HTR-8/SVneo (cell line): ENCODE data around the gene RASL11B.
A peak's percentile ranks its signal among the peaks of the same experiment; 100 is the strongest.

Source experiments
- DNase-seq: peaks from one replicate; pipeline ENCODE4 v3.0.0; 2011; ENCODE audit warnings: low spot score, mixed read lengths; ENCODE audit not compliant: insufficient read length
- FAIRE-seq: peaks from 2 replicates; lab custom pipeline; 2011; peaks lifted over from hg19 to GRCh38; lab: Jason Lieb, UNC

Gene RASL11B

DNA sequence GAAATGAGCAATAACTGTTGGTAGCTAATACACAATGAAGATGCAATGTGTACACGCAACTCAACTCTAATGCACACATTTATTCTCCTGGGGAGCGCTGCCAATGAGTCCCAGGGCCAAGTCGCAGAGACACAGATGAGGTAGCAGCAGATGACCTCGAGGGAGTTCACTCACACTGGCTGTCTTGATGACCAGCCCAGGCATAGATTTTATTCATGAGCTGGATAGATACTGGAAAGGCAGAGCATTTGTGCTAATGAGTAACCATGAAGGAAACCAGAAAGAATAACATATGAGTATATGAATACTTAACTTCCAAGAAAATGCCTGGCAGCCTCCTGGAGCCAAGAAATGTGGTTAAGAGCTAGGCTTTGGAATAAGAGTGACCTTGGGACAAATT lies 42.3 kb downstream of the RASL11B start:
- FAIRE-seq (no peak), DNase-seq (no peak)

DNA sequence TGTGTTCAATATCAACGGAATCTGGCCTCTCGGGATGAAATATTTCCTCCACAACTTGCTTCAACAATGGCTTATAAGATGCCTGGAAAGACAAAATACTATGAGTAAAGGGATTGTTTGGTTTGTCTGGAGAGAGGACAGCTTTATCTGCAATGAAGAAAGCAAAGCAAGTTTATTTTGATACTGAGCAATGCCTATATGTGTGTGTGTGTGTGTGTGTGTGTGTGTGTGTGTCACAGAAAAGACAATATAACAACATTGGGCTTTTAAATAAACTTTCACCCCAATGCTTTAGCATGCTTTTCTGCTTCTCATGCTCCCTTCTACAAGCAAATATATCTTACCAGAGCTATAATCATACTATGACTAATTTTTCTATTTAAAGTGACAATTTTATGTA lies 45.4 kb downstream of the RASL11B start:
- DNase-seq, result no peak
- no peak for FAIRE-seq

- DNase-seq (no peak), FAIRE-seq (no peak)
Measured at GRCh38 chr4:52910115-52910514, 48.0 kb downstream of the RASL11B start.

DNA sequence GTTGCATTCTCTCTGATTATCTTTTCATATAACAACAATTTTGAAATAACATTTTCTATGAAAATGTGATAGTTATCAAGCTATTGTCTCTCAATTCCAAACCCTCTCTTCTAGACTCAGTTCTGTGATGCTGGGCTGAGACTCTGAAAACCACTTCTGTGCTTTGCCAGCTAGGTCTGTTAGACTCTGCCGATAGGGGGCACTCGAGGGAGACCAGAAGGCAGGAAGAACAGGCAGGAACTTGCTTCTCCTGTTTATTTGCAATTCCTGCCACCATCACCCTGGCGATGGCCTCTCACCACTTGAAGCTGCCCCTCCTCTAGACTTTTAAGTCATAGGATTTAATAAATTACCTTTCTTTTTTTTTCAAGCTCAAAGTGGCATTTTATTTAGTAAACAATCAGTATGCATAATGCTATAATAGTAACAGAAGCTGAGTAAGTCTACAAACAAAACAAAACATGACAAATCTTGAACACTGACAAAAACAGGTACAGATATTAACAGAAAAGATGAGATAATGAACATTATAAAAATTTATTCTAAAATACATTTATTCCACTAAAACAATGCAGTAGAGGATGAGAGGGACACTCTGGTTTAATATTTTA lies 49.7 kb downstream of the RASL11B start:
- no peak for FAIRE-seq
- DNase-seq, result peak; percentile 33

GRCh38 chr4:52912608-52913007 lies 50.5 kb downstream of the RASL11B start:
- no peak for FAIRE-seq

GRCh38 chr4:52914051-52914605 lies 52.0 kb downstream of the RASL11B start:
- DNase-seq (no peak), FAIRE-seq (no peak)

More at GRCh38 chr4:52912608-52913007, 50.5 kb downstream of the RASL11B start:
- no peak for DNase-seq

GRCh38 chr4:52915191-52915590 lies 53.1 kb downstream of the RASL11B start:
- no peak for FAIRE-seq
- no peak for DNase-seq

DNA sequence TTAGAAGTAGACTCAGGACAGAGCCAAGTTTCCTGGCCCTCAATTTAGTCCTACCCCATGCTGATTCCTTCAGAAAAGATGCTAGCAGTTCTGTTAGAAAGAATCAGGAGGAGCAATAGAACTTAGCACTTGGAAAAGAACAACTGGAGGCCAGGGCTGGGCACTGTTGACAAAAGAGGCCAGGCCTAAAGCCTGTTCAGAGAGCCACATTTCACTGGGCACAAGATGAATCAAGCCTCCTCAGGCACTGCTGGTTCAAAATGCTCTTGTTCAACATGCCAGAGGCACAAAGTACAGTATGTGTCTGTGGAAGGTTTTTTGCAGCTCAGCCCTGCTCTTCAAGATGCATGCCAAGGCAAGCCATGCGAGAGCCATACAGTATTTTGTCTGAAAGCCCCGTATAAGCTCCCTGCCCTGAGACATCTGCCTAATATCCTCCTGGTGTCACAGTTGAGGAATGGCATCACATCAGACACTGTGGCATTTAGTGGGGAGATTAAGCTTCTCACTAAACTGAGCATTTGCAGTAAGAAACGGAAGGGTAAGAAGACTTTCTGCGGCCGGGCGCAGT lies 53.7 kb downstream of the RASL11B start:
- DNase-seq (no peak), FAIRE-seq (no peak)
